Small intestine (tissue), 7 donors: ENCODE results near the gene GLI3. TPM values are rescaled to one million over a fixed set of nuclear protein-coding genes. Genes with fewer than 3 reads are reported as not detected.

Source experiments
- DNase-seq, 2 donors: peaks; one replicate each; pipeline versions ENCODE4 v3.0.0 to v3.0.0-alpha.2; 2013
- FAIRE-seq: peaks from 2 replicates; lab custom pipeline; 2012; peaks lifted over from hg19 to GRCh38; lab: Jason Lieb, UNC
- H3K27ac ChIP-seq, 3 donors: one replicate each; pipeline ENCODE4 v1.5.1; 2013; ENCODE audit warnings: low read length in 2 of 3, mild to moderate bottlenecking in 2 of 3, control low read depth in 1 of 3, inconsistent platforms in 1 of 3, low read depth in 1 of 3, moderate library complexity in 1 of 3
- H3K27me3 ChIP-seq, 3 donors: one replicate each; pipeline ENCODE4 v1.6.1; 2013; ENCODE audit warnings: low read length in 3 of 3, inconsistent platforms in 1 of 3; ENCODE audit not compliant: control insufficient read depth in 3 of 3, insufficient read depth in 3 of 3
- H3K36me3 ChIP-seq, 3 donors: one replicate each; pipeline ENCODE4 v1.6.1; 2013; ENCODE audit warnings: low read length in 3 of 3, inconsistent platforms in 1 of 3, low read depth in 1 of 3, mild to moderate bottlenecking in 1 of 3, moderate library complexity in 1 of 3; ENCODE audit not compliant: control insufficient read depth in 3 of 3, insufficient read depth in 2 of 3
- H3K4me1 ChIP-seq, 3 donors: one replicate each; pipeline ENCODE4 v1.6.1; 2013; ENCODE audit warnings: low read length in 2 of 3, inconsistent platforms in 1 of 3, low read depth in 1 of 3, mild to moderate bottlenecking in 1 of 3, moderate library complexity in 1 of 3; ENCODE audit not compliant: control insufficient read depth in 3 of 3, insufficient read depth in 2 of 3
- H3K4me3 ChIP-seq, 3 donors: one replicate each; pipeline ENCODE4 v1.5.1; 2013; ENCODE audit warnings: low read length in 3 of 3, control low read depth in 1 of 3, inconsistent platforms in 1 of 3, low read depth in 1 of 3, mild to moderate bottlenecking in 1 of 3, moderate library complexity in 1 of 3
- H3K9me3 ChIP-seq, 2 donors: one replicate each; pipeline ENCODE4 v1.6.1; 2013; ENCODE audit warnings: low read depth in 1 of 2, low read length in 1 of 2; ENCODE audit not compliant: control insufficient read depth in 2 of 2, insufficient read depth in 1 of 2
- WGBS, 3 donors: extraction: QIAGEN DNeasy Blood & Tissue Kit; methylation state at CpG; one replicate each; pipeline ENCODE4 v1.1.7; 2013; 5-methylcytosine and 5-hydroxymethylcytosine counted together
- polyA plus RNA-seq, 4 donors: library from polyadenylated mRNA; stranded (reverse) in 3 of 4; unstranded in 1 of 4; fragments of 200-250 nt in 3 of 4; fragments of 120-200 nt in 1 of 4; gene quantifications; one replicate each; pipeline versions ENCODE4 v1.2.1 to v1.2.3, GENCODE V29; 2013
- donor health status: healthy with polysubstance abuse.
- donor health status: control.
- donor health status: control.
- donor health status: Bipolar disorder and iron deficiency.
- donor health status: healthy.

The GLI3 gene
- polyA plus RNA-seq, 4 donors, result 0.54 to 2.7 (median 1.8) TPM; not detected in 1

GRCh38 chr7:42104231-42104630 lies 132.8 kb downstream of the GLI3 start:
- Histone ChIP-seq H3K9me3 (no peaks in the 10 kb centered on the region), H3K27me3 (no peaks in the 10 kb centered on the region), H3K4me1 (no peaks in the 10 kb centered on the region), H3K36me3 (no peaks in the 10 kb centered on the region), H3K4me3 (no peak overlapping the region), H3K27ac (no peak overlapping the region)
- no peak for DNase-seq
- WGBS, 3 donors, result 77 to 88% (median 86%) methylated on average over 5 of the region's 5 CpGs
- FAIRE-seq, result no peak

DNA sequence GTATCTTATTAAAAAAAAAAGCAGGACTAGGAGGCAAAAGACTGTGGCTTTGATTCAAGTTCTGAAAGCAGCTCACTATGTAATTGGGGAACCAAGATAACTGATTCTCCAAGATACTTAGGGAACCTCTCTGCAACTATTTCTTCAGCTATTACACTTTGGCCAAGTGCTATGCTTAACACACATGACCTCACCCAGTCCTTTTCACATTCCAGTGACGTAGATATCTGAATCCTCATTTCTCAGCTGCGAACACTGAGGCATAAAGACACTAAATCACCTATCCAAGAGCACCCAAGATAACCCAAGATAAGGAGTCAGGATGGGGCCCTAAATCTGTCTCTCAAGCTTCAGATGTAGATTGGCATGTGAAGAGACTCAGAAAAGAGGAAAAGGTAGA lies 133.6 kb downstream of the GLI3 start:
- no peak for FAIRE-seq
- no peaks in the 10 kb centered on the region for H3K4me1 ChIP-seq
- H3K4me3 ChIP-seq, result no peak overlapping the region
- no peak overlapping the region for H3K27ac ChIP-seq
- WGBS, 3 donors, result 32 to 62% (median 55%) methylated on average over 2 of the region's 2 CpGs
- no peaks in the 10 kb centered on the region for H3K9me3 ChIP-seq
- H3K27me3 ChIP-seq, result no peaks in the 10 kb centered on the region
- H3K36me3 ChIP-seq, result no peaks in the 10 kb centered on the region
- DNase-seq, result no peak

DNA sequence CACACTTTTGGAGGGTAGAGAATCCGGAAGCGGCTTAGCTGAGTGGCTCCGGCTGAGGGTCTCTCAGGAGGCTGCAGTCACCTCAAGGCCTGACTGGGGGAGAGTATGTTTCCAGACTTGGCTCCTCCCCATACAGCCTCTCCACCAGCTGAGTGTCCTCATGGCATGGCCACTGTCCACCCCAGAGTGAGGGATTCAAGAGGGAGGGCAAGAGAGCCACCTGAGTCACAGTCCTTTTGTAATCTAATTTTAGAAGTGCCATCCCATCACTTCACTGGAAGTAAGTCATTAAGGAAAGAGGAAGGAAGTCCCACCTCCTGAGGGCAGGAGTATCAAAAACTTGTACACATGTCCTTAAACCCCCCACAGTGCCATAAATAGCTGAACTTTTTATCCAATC lies 134.0 kb downstream of the GLI3 start:
- H3K4me1 ChIP-seq, result no peaks in the 10 kb centered on the region
- no peaks in the 10 kb centered on the region for H3K36me3 ChIP-seq
- H3K27ac ChIP-seq, result no peak overlapping the region
- no peaks in the 10 kb centered on the region for H3K27me3 ChIP-seq
- 92 to 96% (median 93%) methylated on average over 3 of the region's 3 CpGs for WGBS, 3 donors
- H3K9me3 ChIP-seq, result no peaks in the 10 kb centered on the region
- FAIRE-seq, result no peak
- DNase-seq, result no peak
- no peak overlapping the region for H3K4me3 ChIP-seq

- 58 to 83% (median 60%) methylated on average over 4 of the region's 4 CpGs for WGBS, 3 donors
- Histone ChIP-seq H3K27ac (no peak overlapping the region), H3K9me3 (no peaks in the 10 kb centered on the region), H3K4me3 (no peak overlapping the region), H3K27me3 (no peaks in the 10 kb centered on the region), H3K4me1 (no peaks in the 10 kb centered on the region), H3K36me3 (no peaks in the 10 kb centered on the region)
- DNase-seq (no peak), FAIRE-seq (no peak)
Measured at GRCh38 chr7:42102301-42102700, 134.7 kb downstream of the GLI3 start.

GRCh38 chr7:42100156-42100508 lies 136.9 kb downstream of the GLI3 start:
- 47 to 74% (median 65%) methylated on average over 2 of the region's 2 CpGs for WGBS, 3 donors
- FAIRE-seq (no peak), DNase-seq (no peak)
- no peak overlapping the region for H3K4me3 ChIP-seq
- no peaks in the 10 kb centered on the region for H3K36me3 ChIP-seq
- no peak overlapping the region for H3K27ac ChIP-seq
- H3K4me1 ChIP-seq, result peaks cover 0 to 4% (median 0%) of the 10 kb centered on the region in 3 donors
- H3K27me3 ChIP-seq, result no peaks in the 10 kb centered on the region
- H3K9me3 ChIP-seq, result no peaks in the 10 kb centered on the region

GRCh38 chr7:42099470-42100155 lies 137.4 kb downstream of the GLI3 start:
- no peaks in the 10 kb centered on the region for H3K27me3 ChIP-seq
- FAIRE-seq (no peak), DNase-seq (no peak)
- no peak overlapping the region for H3K27ac ChIP-seq
- H3K9me3 ChIP-seq, result no peaks in the 10 kb centered on the region
- no peak overlapping the region for H3K4me3 ChIP-seq
- H3K36me3 ChIP-seq, result no peaks in the 10 kb centered on the region
- peaks cover 0 to 4% (median 0%) of the 10 kb centered on the region in 3 donors for H3K4me1 ChIP-seq
- 73 to 80% (median 79%) methylated on average over 8 of the region's 8 CpGs for WGBS, 3 donors

DNA sequence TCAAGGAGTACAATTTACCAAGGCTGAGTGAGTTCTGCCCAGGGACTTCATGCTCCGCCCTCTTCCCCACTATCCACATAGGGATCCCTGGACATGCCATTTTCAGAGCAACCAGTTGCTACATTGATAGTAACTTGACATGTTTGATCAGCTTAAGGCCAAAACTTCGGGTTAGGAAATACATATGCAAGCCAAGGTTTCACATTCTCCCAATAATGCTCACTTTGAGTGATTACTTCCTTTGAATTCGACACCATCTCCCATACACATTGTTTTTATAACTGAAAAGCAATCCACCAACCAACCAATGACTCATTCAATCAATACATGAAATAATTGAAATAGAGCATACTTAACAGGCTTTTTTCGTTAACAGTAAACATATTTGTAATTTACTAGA lies 137.9 kb downstream of the GLI3 start:
- no peaks in the 10 kb centered on the region for H3K9me3 ChIP-seq
- no peak for FAIRE-seq
- no peak for DNase-seq

DNA sequence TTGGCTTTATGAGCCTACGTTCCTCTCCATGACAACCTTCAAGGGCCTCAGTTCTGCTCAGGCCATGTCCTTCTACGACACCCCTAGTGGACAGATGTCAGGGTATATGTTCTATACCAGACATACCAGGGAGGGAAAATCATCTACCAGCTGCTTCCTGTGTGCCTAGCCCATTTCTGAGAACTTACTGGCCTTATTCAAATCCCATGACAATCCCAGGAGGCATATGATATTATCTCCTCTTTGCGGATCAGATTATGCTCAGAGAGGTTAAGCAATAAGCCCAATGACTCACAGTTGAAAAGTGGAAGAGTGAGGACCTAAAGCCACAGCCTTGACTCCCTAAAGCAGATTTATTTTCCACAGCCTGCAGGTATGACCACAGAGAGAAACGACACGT lies 139.3 kb downstream of the GLI3 start:
- Histone ChIP-seq H3K4me1 (peaks cover 0 to 4% (median 0%) of the 10 kb centered on the region in 3 donors), H3K36me3 (no peaks in the 10 kb centered on the region), H3K4me3 (no peak overlapping the region), H3K27me3 (no peaks in the 10 kb centered on the region), H3K9me3 (no peaks in the 10 kb centered on the region), H3K27ac (no peak overlapping the region)
- WGBS, 3 donors, result 79 to 82% (median 82%) methylated on average over 5 of the region's 5 CpGs
- no peak for DNase-seq
- no peak for FAIRE-seq

More for the DNA sequence above, 137.9 kb downstream of the GLI3 start:
- Histone ChIP-seq H3K27me3 (no peaks in the 10 kb centered on the region), H3K27ac (no peak overlapping the region), H3K4me1 (peaks cover 0 to 4% (median 0%) of the 10 kb centered on the region in 3 donors), H3K4me3 (no peak overlapping the region), H3K36me3 (no peaks in the 10 kb centered on the region)
- WGBS, 3 donors, result 70 to 75% (median 73%) methylated on average over 4 of the region's 4 CpGs
